GM23338 (cell line): ENCODE data around the gene BRCA1. TPM values are rescaled to one million over a fixed set of nuclear protein-coding genes. Genes with fewer than 3 reads are reported as not detected.

Source experiments
- CREB1 ChIP-seq: fragments of 250-450 bp; sonication (Bioruptor Pico); IDR thresholded peaks from 2 replicates; pipeline ENCODE4 v1.5.0; 2020; ENCODE audit warnings: low read depth, mild to moderate bottlenecking, moderate library complexity
- CTCF ChIP-seq, 2 experiments: fragments of 200-600 bp in 1 of 2; sonication (generic) in 1 of 2; conservative IDR thresholded peaks; 2 replicates each; pipeline versions ENCODE4 v1.5.1 to v1.6.1; 2016 to 2017; ENCODE audit warnings: antibody characterized with exemption in 2 of 2, low read depth in 2 of 2, mild to moderate bottlenecking in 2 of 2, moderate library complexity in 1 of 2
- ETS1 ChIP-seq: IDR thresholded peaks from 2 replicates; pipeline ENCODE4 v1.6.1; 2016; ENCODE audit warnings: antibody characterized with exemption
- EZH2 ChIP-seq: fragments of 200-600 bp; sonication (generic); IDR thresholded peaks from one replicate; pipeline ENCODE4 v1.8.0; 2017; ENCODE audit warnings: antibody characterized with exemption, mild to moderate bottlenecking, low read depth; ENCODE audit not compliant: unreplicated experiment
- EZH2phosphoT487 ChIP-seq: fragments of 200-600 bp; sonication (generic); IDR thresholded peaks from one replicate; pipeline ENCODE4 v1.8.1; 2018; ENCODE audit warnings: antibody characterized with exemption; ENCODE audit not compliant: unreplicated experiment
- JUNB ChIP-seq: IDR thresholded peaks from one replicate; pipeline ENCODE4 v1.6.1; 2016; ENCODE audit warnings: antibody characterized with exemption; ENCODE audit not compliant: unreplicated experiment
- NANOG ChIP-seq: IDR thresholded peaks from 2 replicates; pipeline ENCODE4 v1.6.1; 2016; ENCODE audit warnings: antibody characterized with exemption, borderline replicate concordance
- POLR2AphosphoS5 ChIP-seq: IDR thresholded peaks from 2 replicates; pipeline ENCODE4 v1.6.1; 2016; ENCODE audit warnings: antibody characterized with exemption, low read depth
- STAT1 ChIP-seq: IDR thresholded peaks from one replicate; pipeline ENCODE4 v1.6.1; 2016; ENCODE audit warnings: antibody characterized with exemption; ENCODE audit not compliant: unreplicated experiment
- ZNF114 ChIP-seq: fragments of 250-450 bp; sonication (Bioruptor Pico); IDR thresholded peaks from 2 replicates; pipeline ENCODE4 v1.5.0; 2020; ENCODE audit warnings: mild to moderate bottlenecking, moderate library complexity
- ZNF331 ChIP-seq: fragments of 250-450 bp; sonication (Bioruptor Pico); IDR thresholded peaks from 2 replicates; pipeline ENCODE4 v1.5.0; 2020; ENCODE audit warnings: low read depth, mild to moderate bottlenecking, moderate library complexity
- ZNF462 ChIP-seq: fragments of 250-450 bp; sonication (Bioruptor Pico); IDR thresholded peaks from 2 replicates; pipeline ENCODE4 v1.5.0; 2020; ENCODE audit warnings: mild to moderate bottlenecking, moderate library complexity
- polyA plus RNA-seq: library from polyadenylated mRNA; unstranded; fragments of >200 nt; fragmentation: Nextera tagmentation; extraction: Ambion mirVana; gene quantifications from 2 replicates; pipeline ENCODE4 v1.2.1, GENCODE V29; 2016
- total RNA-seq: library from RNA; depleted of rRNA; stranded (reverse); fragments of >200 nt; shearing (Covaris generic); gene quantifications from 2 replicates; pipeline ENCODE4 v1.2.3, GENCODE V29; 2014

Gene BRCA1
- total and polyA plus RNA-seq, 2 experiments from 2014 or later, result 43.2 to 45.9 TPM

GRCh38 chr17:43070257-43070656 is 54.9 kb downstream of the BRCA1 start (continued):
- no peak for TF ChIP-seq ZNF462
- TF ChIP-seq CREB1 (CRISPR knock-in tag), result no peak
- no peak for TF ChIP-seq CTCF (conservative IDR thresholded peaks at IDR 0.05; ENCODE audit: low read depth in 2 of 2)
- TF ChIP-seq JUNB, result no peak
- no peak for TF ChIP-seq ZNF114 (CRISPR knock-in tag)
- no peak for TF ChIP-seq ZNF331 (CRISPR knock-in tag)
- TF ChIP-seq ETS1, result no peak
- TF ChIP-seq NANOG, result no peak
- no peak for TF ChIP-seq EZH2
- no peak for TF ChIP-seq STAT1
- TF ChIP-seq POLR2AphosphoS5, result no peak
- no peak for TF ChIP-seq EZH2phosphoT487
